Upper lobe of left lung (tissue), 6 donors: Measurements from ENCODE around the gene SPATA19. TPM values are rescaled to one million over a fixed set of nuclear protein-coding genes. Genes with fewer than 3 reads are reported as not detected.

Experiments used
- ATAC-seq, 2 donors: fragments of 200-7000 bp; cut with Tn5 transposase; one replicate each; pipeline ENCODE4 v1.9.1; 2022; ENCODE audit warnings: mild to moderate bottlenecking in 2 of 2, moderate library complexity in 2 of 2; ENCODE audit not compliant: low FRiP score in 2 of 2
- DNase-seq, 2 donors: peaks; one replicate each; pipeline ENCODE4 v3.0.0-alpha.2; 2019 to 2020
- H3K27ac ChIP-seq, 4 donors: fragments of 200-600 bp; sonication (generic); one replicate each; pipeline ENCODE4 v1.5.1; 2016 to 2019
- H3K27me3 ChIP-seq, 4 donors: fragments of 200-600 bp; sonication (generic); one replicate each; pipeline ENCODE4 v1.5.1; 2017 to 2019
- H3K36me3 ChIP-seq, 4 donors: fragments of 200-600 bp; sonication (generic); one replicate each; pipeline ENCODE4 v1.5.1; 2016 to 2019
- H3K4me1 ChIP-seq, 4 donors: fragments of 200-600 bp; sonication (generic); one replicate each; pipeline ENCODE4 v1.5.1; 2018 to 2019
- H3K4me3 ChIP-seq, 4 donors: fragments of 200-600 bp; sonication (generic); one replicate each; pipeline ENCODE4 v1.5.1; 2017 to 2019; ENCODE audit warnings: mild to moderate bottlenecking in 2 of 4, moderate library complexity in 1 of 4
- H3K9me3 ChIP-seq, 4 donors: fragments of 200-600 bp; sonication (generic); one replicate each; pipeline ENCODE4 v1.5.1; 2018 to 2019
- CTCF ChIP-seq, 6 experiments: fragments of 450-650 bp in 4 of 6; fragments of 200-600 bp in 2 of 6; sonication (generic) in 2 of 6; IDR thresholded peaks; one replicate each; pipeline ENCODE4 v1.5.1; 2016 to 2019; ENCODE audit warnings: antibody characterized with exemption in 6 of 6
- EP300 ChIP-seq, 4 donors: sonication (generic); formaldehyde crosslinking; IDR thresholded peaks; one replicate each; pipeline ENCODE4 v1.5.1; 2017; ENCODE audit warnings: antibody characterized with exemption in 4 of 4, control low read depth in 2 of 4
- POLR2A ChIP-seq, 4 donors: fragments of 450-650 bp; IDR thresholded peaks; one replicate each; pipeline ENCODE4 v1.5.1; 2016 to 2017; ENCODE audit warnings: antibody characterized with exemption in 4 of 4, mild to moderate bottlenecking in 2 of 4
- POLR2AphosphoS5 ChIP-seq, 2 donors: sonication (generic); formaldehyde crosslinking; IDR thresholded peaks; one replicate each; pipeline ENCODE4 v1.5.1; 2017; ENCODE audit warnings: antibody characterized with exemption in 2 of 2
- WGBS, 2 donors: methylation state at CpG; one replicate each; pipeline ENCODE4 v1.1.5; 2017 to 2018; 5-methylcytosine and 5-hydroxymethylcytosine counted together
- total RNA-seq, 6 donors: library from RNA; depleted of rRNA in 4 of 6; stranded (reverse); fragments of >200 nt in 4 of 6; gene quantifications; one replicate each; pipeline versions ENCODE4 v1.1.0 to v1.2.1, GENCODE V29; 2016 to 2021
- donor health status: DM: no; HTN: no; CAD: no; lungs with moderate emphysema.
- donor health status: DM: no; HTN: yes; CAD: no; lungs with severe emphysema.

The SPATA19 gene
- total RNA-seq, 6 donors from 2014 or later: not detected

- ATAC-seq: no peak
Observed at GRCh38 chr11:133828871-133829270, 16.4 kb downstream of the SPATA19 start.

GRCh38 chr11:133827556-133827955, 17.8 kb downstream of the SPATA19 start:
- no peaks in the 10 kb centered on the region for H3K36me3 ChIP-seq
- H3K4me3 ChIP-seq: no peak overlapping the region
- ATAC-seq: no peak
- peaks cover 0 to 1% (median 0%) of the 10 kb centered on the region in 4 donors for H3K4me1 ChIP-seq
- no peaks in the 10 kb centered on the region for H3K27me3 ChIP-seq
- 87 to 90% methylated on average over 3 of the region's 3 CpGs for WGBS, 2 donors
- DNase-seq: no peak
- H3K27ac ChIP-seq: no peak overlapping the region
- TF ChIP-seq EP300 (IDR thresholded peaks at IDR 0.05) (no peak), POLR2A (IDR thresholded peaks at IDR 0.05) (no peak), POLR2AphosphoS5 (IDR thresholded peaks at IDR 0.05) (no peak), CTCF (IDR thresholded peaks at IDR 0.05) (no peak)
- H3K9me3 ChIP-seq: no peaks in the 10 kb centered on the region

More at GRCh38 chr11:133828871-133829270, 16.4 kb downstream of the SPATA19 start:
- no peaks in the 10 kb centered on the region for H3K9me3 ChIP-seq
- 78 to 79% methylated on average over 5 of the region's 5 CpGs for WGBS, 2 donors
- no peak overlapping the region for H3K27ac ChIP-seq
- no peak for DNase-seq
- no peak overlapping the region for H3K4me3 ChIP-seq
- no peaks in the 10 kb centered on the region for H3K27me3 ChIP-seq
- no peaks in the 10 kb centered on the region for H3K36me3 ChIP-seq
- peaks cover 0 to 9% (median 0%) of the 10 kb centered on the region in 4 donors for H3K4me1 ChIP-seq
- TF ChIP-seq POLR2A (IDR thresholded peaks at IDR 0.05): no peak
- TF ChIP-seq CTCF (IDR thresholded peaks at IDR 0.05): no peak
- TF ChIP-seq POLR2AphosphoS5 (IDR thresholded peaks at IDR 0.05): no peak
- TF ChIP-seq EP300 (IDR thresholded peaks at IDR 0.05): no peak

- WGBS, 2 donors: 81 to 85% methylated on average over 4 of the region's 4 CpGs
Observed at GRCh38 chr11:133826866-133827265, 18.4 kb downstream of the SPATA19 start.

GRCh38 chr11:133825666-133826065, 19.6 kb downstream of the SPATA19 start:
- WGBS, 2 donors: 53% methylated on average over 3 of the region's 3 CpGs; no CpG with 5 or more reads in 1 of the 2 donors
- no peak for ATAC-seq

More at GRCh38 chr11:133826866-133827265, 18.4 kb downstream of the SPATA19 start:
- H3K4me3 ChIP-seq: no peak overlapping the region
- no peaks in the 10 kb centered on the region for H3K36me3 ChIP-seq
- no peak for DNase-seq
- H3K27ac ChIP-seq: no peak overlapping the region
- H3K9me3 ChIP-seq: no peaks in the 10 kb centered on the region
- no peaks in the 10 kb centered on the region for H3K4me1 ChIP-seq
- no peak for TF ChIP-seq EP300 (IDR thresholded peaks at IDR 0.05)
- no peak for TF ChIP-seq POLR2A (IDR thresholded peaks at IDR 0.05)
- no peak for TF ChIP-seq POLR2AphosphoS5 (IDR thresholded peaks at IDR 0.05)
- no peak for TF ChIP-seq CTCF (IDR thresholded peaks at IDR 0.05)
- no peak for ATAC-seq
- no peaks in the 10 kb centered on the region for H3K27me3 ChIP-seq

More at GRCh38 chr11:133825666-133826065, 19.6 kb downstream of the SPATA19 start:
- DNase-seq: no peak
- no peaks in the 10 kb centered on the region for H3K36me3 ChIP-seq
- TF ChIP-seq POLR2A (IDR thresholded peaks at IDR 0.05) (no peak), EP300 (IDR thresholded peaks at IDR 0.05) (no peak), POLR2AphosphoS5 (IDR thresholded peaks at IDR 0.05) (no peak), CTCF (IDR thresholded peaks at IDR 0.05) (no peak)
- no peaks in the 10 kb centered on the region for H3K27me3 ChIP-seq
- no peak overlapping the region for H3K27ac ChIP-seq
- H3K4me3 ChIP-seq: no peak overlapping the region
- no peaks in the 10 kb centered on the region for H3K9me3 ChIP-seq
- no peaks in the 10 kb centered on the region for H3K4me1 ChIP-seq
